GM19035 (cell line): ENCODE data around the gene NBDY.
"Not testable (repeated sequence)": the region's sequence is repeated elsewhere in the genome, so short reads cannot be mapped to it uniquely, and the experiment has no call there.

ENCODE experiments used
- ATAC-seq: cut with Tn5 transposase; IDR thresholded peaks from one replicate; pipeline ENCODE4 v1.9.1; 2021; ENCODE audit not compliant: unreplicated experiment

Gene NBDY

GRCh38 chrX:56764153-56764974 lies 35.3 kb downstream of the NBDY start:
- peak; percentile 65 for ATAC-seq

GRCh38 chrX:56764975-56765791 lies 36.1 kb downstream of the NBDY start:
- no peak for ATAC-seq

GRCh38 chrX:56765811-56766553 lies 36.9 kb downstream of the NBDY start:
- no peak for ATAC-seq

- ATAC-seq: no peak
Measured at GRCh38 chrX:56766554-56767347, 37.7 kb downstream of the NBDY start.

GRCh38 chrX:56767348-56768119 lies 38.5 kb downstream of the NBDY start:
- not testable (repeated sequence) for ATAC-seq

GRCh38 chrX:56768120-56768660 lies 39.1 kb downstream of the NBDY start:
- not testable (repeated sequence) for ATAC-seq

GRCh38 chrX:56772675-56773521 lies 43.9 kb downstream of the NBDY start:
- ATAC-seq: not testable (repeated sequence)

GRCh38 chrX:56773522-56774060 lies 44.5 kb downstream of the NBDY start:
- not testable (repeated sequence) for ATAC-seq

GRCh38 chrX:56778099-56778923 lies 49.3 kb downstream of the NBDY start:
- ATAC-seq: not testable (repeated sequence)

GRCh38 chrX:56778924-56779468 lies 50.0 kb downstream of the NBDY start:
- ATAC-seq: not testable (repeated sequence)

- ATAC-seq: not testable (repeated sequence)
Measured at GRCh38 chrX:56780681-56781649, 51.9 kb downstream of the NBDY start.

- ATAC-seq: no peak
Measured at GRCh38 chrX:56782352-56782751, 53.3 kb downstream of the NBDY start.

GRCh38 chrX:56782791-56783449 lies 53.9 kb downstream of the NBDY start:
- ATAC-seq: no peak

- no peak for ATAC-seq
Measured at GRCh38 chrX:56783450-56783831, 54.4 kb downstream of the NBDY start.

GRCh38 chrX:56783996-56784620 lies 55.1 kb downstream of the NBDY start:
- no peak for ATAC-seq
